ENCODE results near the gene MRM3. TPM values are rescaled to one million over a fixed set of nuclear protein-coding genes. Genes with fewer than 3 reads are reported as not detected.

MRM3 gene
- total and polyA plus RNA-seq, 2 donors (not counting 1 experiment from before 2014, with no cell fraction given), result 11.6 to 20.9 TPM

- intact Hi-C loops (cut with micrococcal nuclease), result no loop called here
- WGBS (ENCODE audit: insufficient coverage), result 96% methylated on average over 18 of the region's 19 CpGs
- H3K9me3 Mint-ChIP-seq (ENCODE audit: insufficient read depth), result no peaks in the 10 kb centered on the region
Observed at GRCh38 chr17:819251-819650, 37.1 kb downstream of the MRM3 start.

GRCh38 chr17:823501-823902, 41.3 kb downstream of the MRM3 start:
- TF ChIP-seq EZH2 (IDR thresholded peaks at IDR 0.05; ENCODE audit: borderline replicate concordance, insufficient read depth, low read depth, low read length, poor library complexity, severe bottlenecking) (no peak), CTCF (IDR thresholded peaks at IDR 0.05) (no peak)
- no peak overlapping the region for H3K4me3 Mint-ChIP-seq
- no peak overlapping the region for H3K27ac ChIP-seq (ENCODE audit: low read length in 2 of 2)

More at GRCh38 chr17:819251-819650, 37.1 kb downstream of the MRM3 start:
- ATAC-seq (ENCODE audit: low read depth) (no peak), DNase-seq (no peak)
- Histone ChIP-seq H3K27ac (ENCODE audit: low read length in 2 of 2) (no peak overlapping the region), H3K4me1 (ENCODE audit: control insufficient read depth in 2 of 2, insufficient read depth in 2 of 2, low read length in 2 of 2) (no peaks in the 10 kb centered on the region), H3K9ac (ENCODE audit: low read length) (no peak overlapping the region), H3K79me2 (ENCODE audit: control insufficient read depth, insufficient read depth, low read length) (no peaks in the 10 kb centered on the region), H3K4me2 (replicated peaks; ENCODE audit: low read depth, low read length, poor library complexity, severe bottlenecking) (no peak overlapping the region), H3K36me3 (replicated peaks in 1 of 2; ENCODE audit: control extremely low read depth in 1 of 2, control insufficient read depth in 1 of 2, extremely low read depth in 1 of 2, insufficient read depth in 2 of 2, low read length in 1 of 2) (no peaks in the 10 kb centered on the region), H3K4me3 (ENCODE audit: control extremely low read depth in 1 of 5, extremely low read depth in 1 of 5, insufficient read depth in 1 of 5, low read depth in 2 of 5, low read length in 4 of 5) (no peak overlapping the region), H3K27me3 (replicated peaks in 1 of 4; ENCODE audit: control extremely low read depth in 1 of 4, control insufficient read depth in 3 of 4, insufficient read depth in 4 of 4, low read length in 3 of 4) (no peaks in the 10 kb centered on the region), H2AFZ (ENCODE audit: insufficient read depth, low read depth, low read length, poor library complexity, severe bottlenecking) (no peak overlapping the region), H4K20me1 (ENCODE audit: control insufficient read depth, insufficient read depth, low read length, poor library complexity, severe bottlenecking) (no peaks in the 10 kb centered on the region), H3K9me3 (ENCODE audit: control extremely low read depth in 1 of 3, control insufficient read depth in 2 of 3, insufficient read depth in 1 of 3, low read length in 2 of 3) (no peaks in the 10 kb centered on the region)
- no peak overlapping the region for H3K4me3 Mint-ChIP-seq
- CTCF ChIA-PET, result no interaction called here
- H3K27me3 Mint-ChIP-seq, result peaks cover 6% of the 10 kb centered on the region
- H3K4me1 Mint-ChIP-seq, result no peaks in the 10 kb centered on the region
- POLR2A ChIA-PET, result no interaction called here
- no peak overlapping the region for H3K27ac Mint-ChIP-seq
- TF ChIP-seq EZH2 (IDR thresholded peaks at IDR 0.05; ENCODE audit: borderline replicate concordance, insufficient read depth, low read depth, low read length, poor library complexity, severe bottlenecking) (no peak), CTCF (IDR thresholded peaks at IDR 0.05) (no peak)

More at GRCh38 chr17:823501-823902, 41.3 kb downstream of the MRM3 start:
- no peaks in the 10 kb centered on the region for H3K4me1 ChIP-seq (ENCODE audit: control insufficient read depth in 2 of 2, insufficient read depth in 2 of 2, low read length in 2 of 2)
- DNase-seq (no peak), ATAC-seq (ENCODE audit: low read depth) (no peak)
- H3K27me3 Mint-ChIP-seq, result peaks cover 3% of the 10 kb centered on the region
- no peaks in the 10 kb centered on the region for H3K9me3 ChIP-seq (ENCODE audit: control extremely low read depth in 1 of 3, control insufficient read depth in 2 of 3, insufficient read depth in 1 of 3, low read length in 2 of 3)
- intact Hi-C loops (cut with micrococcal nuclease), result no loop called here
- H3K27me3 ChIP-seq (replicated peaks in 1 of 4; ENCODE audit: control extremely low read depth in 1 of 4, control insufficient read depth in 3 of 4, insufficient read depth in 4 of 4, low read length in 3 of 4), result no peaks in the 10 kb centered on the region
- no peak overlapping the region for H3K4me2 ChIP-seq (replicated peaks; ENCODE audit: low read depth, low read length, poor library complexity, severe bottlenecking)
- no peaks in the 10 kb centered on the region for H3K4me1 Mint-ChIP-seq
- H3K9me3 Mint-ChIP-seq (ENCODE audit: insufficient read depth), result no peaks in the 10 kb centered on the region
- no peak overlapping the region for H2AFZ ChIP-seq (ENCODE audit: insufficient read depth, low read depth, low read length, poor library complexity, severe bottlenecking)
- CTCF ChIA-PET, result no interaction called here
- H3K9ac ChIP-seq (ENCODE audit: low read length), result no peak overlapping the region
- POLR2A ChIA-PET, result no interaction called here
- no peak overlapping the region for H3K4me3 ChIP-seq (ENCODE audit: control extremely low read depth in 1 of 5, extremely low read depth in 1 of 5, insufficient read depth in 1 of 5, low read depth in 2 of 5, low read length in 4 of 5)
- H3K36me3 ChIP-seq (replicated peaks in 1 of 2; ENCODE audit: control extremely low read depth in 1 of 2, control insufficient read depth in 1 of 2, extremely low read depth in 1 of 2, insufficient read depth in 2 of 2, low read length in 1 of 2), result no peaks in the 10 kb centered on the region
- no peak overlapping the region for H3K27ac Mint-ChIP-seq
- H4K20me1 ChIP-seq (ENCODE audit: control insufficient read depth, insufficient read depth, low read length, poor library complexity, severe bottlenecking), result no peaks in the 10 kb centered on the region
- WGBS (ENCODE audit: insufficient coverage), result 40% methylated on average over 7 of the region's 9 CpGs
- no peaks in the 10 kb centered on the region for H3K79me2 ChIP-seq (ENCODE audit: control insufficient read depth, insufficient read depth, low read length)

All from B cell (primary cell).